ENCODE results near the gene MYH16. TPM values are rescaled to one million over a fixed set of nuclear protein-coding genes. Genes with fewer than 3 reads are reported as not detected.
"Not testable (repeated sequence)": the region's sequence is repeated elsewhere in the genome, so short reads cannot be mapped to it uniquely, and the experiment has no call there.

MYH16 gene
- total RNA-seq, 6 experiments from 2014 or later, result not detected

DNA sequence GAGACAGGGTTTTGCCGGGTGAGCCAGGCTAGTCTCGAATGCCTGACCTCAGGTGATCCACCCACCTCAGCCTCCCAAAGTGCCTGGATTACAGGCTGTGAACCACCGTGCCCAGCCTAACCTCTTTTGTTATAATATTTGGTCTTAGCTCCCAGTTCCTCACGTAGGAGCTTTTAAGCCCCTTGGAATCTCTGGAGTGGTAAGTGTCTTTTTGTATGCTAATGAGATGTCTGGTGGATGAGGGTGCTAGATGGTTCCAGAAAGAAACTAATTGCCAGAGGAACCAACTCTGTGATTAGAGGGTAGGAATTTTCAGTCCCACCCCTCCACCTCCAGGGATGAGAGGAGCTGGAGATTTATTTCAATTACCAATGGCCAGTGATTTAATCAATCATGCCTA, 47.7 kb downstream of the MYH16 start:
- WGBS (ENCODE audit: insufficient coverage, low coverage, low lambda C conversion rate, missing lambda C conversion rate), result 55% methylated on average over 3 of the region's 4 CpGs
- Histone ChIP-seq H3K4me1 (peaks cover 0 to 8% (median 2%) of the 10 kb centered on the region in 4 donors), H3K9me3 (no peaks in the 10 kb centered on the region), H3K36me3 (no peaks in the 10 kb centered on the region), H3K27ac (no peak overlapping the region), H3K4me3 (no peak overlapping the region), H3K27me3 (no peaks in the 10 kb centered on the region)
- no peak for DNase-seq
- intact Hi-C loops (cut with DNase I), result no loop called here
- TF ChIP-seq, protein P1, sequence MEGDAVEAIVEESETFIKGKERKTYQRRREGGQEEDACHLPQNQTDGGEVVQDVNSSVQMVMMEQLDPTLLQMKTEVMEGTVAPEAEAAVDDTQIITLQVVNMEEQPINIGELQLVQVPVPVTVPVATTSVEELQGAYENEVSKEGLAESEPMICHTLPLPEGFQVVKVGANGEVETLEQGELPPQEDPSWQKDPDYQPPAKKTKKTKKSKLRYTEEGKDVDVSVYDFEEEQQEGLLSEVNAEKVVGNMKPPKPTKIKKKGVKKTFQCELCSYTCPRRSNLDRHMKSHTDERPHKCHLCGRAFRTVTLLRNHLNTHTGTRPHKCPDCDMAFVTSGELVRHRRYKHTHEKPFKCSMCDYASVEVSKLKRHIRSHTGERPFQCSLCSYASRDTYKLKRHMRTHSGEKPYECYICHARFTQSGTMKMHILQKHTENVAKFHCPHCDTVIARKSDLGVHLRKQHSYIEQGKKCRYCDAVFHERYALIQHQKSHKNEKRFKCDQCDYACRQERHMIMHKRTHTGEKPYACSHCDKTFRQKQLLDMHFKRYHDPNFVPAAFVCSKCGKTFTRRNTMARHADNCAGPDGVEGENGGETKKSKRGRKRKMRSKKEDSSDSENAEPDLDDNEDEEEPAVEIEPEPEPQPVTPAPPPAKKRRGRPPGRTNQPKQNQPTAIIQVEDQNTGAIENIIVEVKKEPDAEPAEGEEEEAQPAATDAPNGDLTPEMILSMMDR (IDR thresholded peaks at IDR 0.05), result no peak
- TF ChIP-seq POLR2A (IDR thresholded peaks at IDR 0.05), result no peak
- no peak for ATAC-seq

DNA sequence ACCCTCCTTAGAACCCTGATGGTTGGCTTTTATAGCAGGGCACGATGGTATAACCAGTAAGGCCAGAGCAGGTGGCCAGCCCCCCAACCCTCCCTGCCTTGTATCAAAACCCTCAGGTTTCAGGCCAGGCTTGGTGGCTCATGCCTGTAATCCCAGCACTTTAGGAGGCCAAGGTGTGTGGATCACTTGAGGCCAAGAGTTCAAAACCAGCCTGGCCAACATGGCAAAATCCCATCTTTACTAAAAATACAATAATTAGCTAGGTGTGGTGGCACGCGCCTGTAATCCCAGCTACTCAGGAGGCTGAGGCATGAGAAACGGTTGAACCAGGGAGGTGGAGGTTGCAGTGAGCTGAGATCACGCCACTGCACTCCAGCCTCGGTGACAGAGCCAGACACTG, 50.0 kb downstream of the MYH16 start:
- H3K9me3 ChIP-seq; H3K27ac ChIP-seq; intact Hi-C loops (cut with DNase I); H3K36me3 ChIP-seq; H3K4me3 ChIP-seq; DNase-seq; ATAC-seq; H3K27me3 ChIP-seq: not testable (repeated sequence)
- peaks cover 0 to 15% (median 2%) of the 10 kb centered on the region in 4 donors for H3K4me1 ChIP-seq
- WGBS (ENCODE audit: insufficient coverage, low coverage, low lambda C conversion rate, missing lambda C conversion rate), result 94% methylated on average over 6 of the region's 6 CpGs

DNA sequence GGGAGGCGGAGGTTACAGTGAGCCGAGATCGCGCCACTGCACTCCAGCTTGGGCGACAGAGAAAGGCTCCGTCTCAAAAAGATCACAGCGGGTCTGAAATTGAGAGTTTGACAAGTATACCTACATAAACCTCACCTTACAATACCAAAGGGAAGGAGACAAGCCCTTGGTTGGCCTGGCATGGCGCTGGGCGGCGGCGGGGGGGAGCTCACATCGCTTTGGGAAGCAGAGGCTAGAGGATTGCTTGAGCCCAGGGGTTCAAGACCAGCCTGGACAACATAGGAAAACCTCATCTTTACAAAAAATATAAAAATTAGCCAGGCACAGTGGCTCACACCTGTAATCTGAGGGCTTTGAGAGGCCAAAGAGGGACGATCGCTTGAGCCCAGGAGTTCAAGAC, 51.9 kb downstream of the MYH16 start:
- intact Hi-C loops (cut with DNase I), result no loop called here
- Histone ChIP-seq H3K36me3 (no peaks in the 10 kb centered on the region), H3K4me1 (peaks cover 0 to 15% (median 2%) of the 10 kb centered on the region in 4 donors), H3K27me3 (no peaks in the 10 kb centered on the region), H3K27ac (no peak overlapping the region), H3K9me3 (no peaks in the 10 kb centered on the region), H3K4me3 (no peak overlapping the region)
- WGBS (ENCODE audit: insufficient coverage, low coverage, low lambda C conversion rate, missing lambda C conversion rate), result 100% methylated on average over 7 of the region's 14 CpGs
- TF ChIP-seq, protein P1 (IDR thresholded peaks at IDR 0.05), result no peak
- TF ChIP-seq POLR2A (IDR thresholded peaks at IDR 0.05), result no peak
- DNase-seq (no peak), ATAC-seq (no peak)

DNA sequence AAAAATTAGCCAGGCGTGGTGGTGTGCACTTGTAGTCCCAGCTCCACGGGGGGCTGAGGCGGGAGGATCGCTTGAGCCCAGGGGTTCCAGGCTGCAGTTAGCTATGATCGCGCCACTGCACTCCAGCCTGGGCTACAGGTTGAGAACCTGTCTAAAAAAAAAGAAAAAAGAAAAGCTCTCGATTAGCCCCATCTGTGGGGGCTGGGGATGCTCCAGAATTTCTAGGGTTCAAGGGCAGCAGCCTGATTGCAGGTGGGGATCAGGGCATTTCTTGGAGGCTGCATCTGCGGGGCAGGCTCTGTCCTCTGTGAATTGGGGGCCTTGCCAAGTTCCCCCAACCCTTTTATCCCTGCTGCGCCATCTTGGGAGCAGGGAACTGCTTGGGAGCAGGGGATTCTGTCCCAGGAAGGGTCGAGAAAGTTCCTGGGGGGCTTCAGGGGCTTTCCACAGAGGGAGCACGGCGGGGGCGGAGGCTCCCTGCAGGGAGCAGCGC, 52.4 kb downstream of the MYH16 start:
- Histone ChIP-seq H3K4me1 (peaks cover 0 to 15% (median 2%) of the 10 kb centered on the region in 4 donors), H3K4me3 (peak overlapping the region; percentile 68 to 100 (median 96)), H3K27me3 (no peaks in the 10 kb centered on the region), H3K36me3 (no peaks in the 10 kb centered on the region), H3K9me3 (no peaks in the 10 kb centered on the region), H3K27ac (peak overlapping the region in 2 of 3 donors; percentile 32 to 80)
- TF ChIP-seq POLR2A (IDR thresholded peaks at IDR 0.05), result no peak
- TF ChIP-seq, protein P1 (IDR thresholded peaks at IDR 0.05), result no peak
- intact Hi-C loops (cut with DNase I), result no loop called here
- ATAC-seq, result peak in 2 of 4 donors; percentile 1 to 2
- DNase-seq, result no peak
- 52% methylated on average over 8 of the region's 14 CpGs for WGBS (ENCODE audit: insufficient coverage, low coverage, low lambda C conversion rate, missing lambda C conversion rate)

DNA sequence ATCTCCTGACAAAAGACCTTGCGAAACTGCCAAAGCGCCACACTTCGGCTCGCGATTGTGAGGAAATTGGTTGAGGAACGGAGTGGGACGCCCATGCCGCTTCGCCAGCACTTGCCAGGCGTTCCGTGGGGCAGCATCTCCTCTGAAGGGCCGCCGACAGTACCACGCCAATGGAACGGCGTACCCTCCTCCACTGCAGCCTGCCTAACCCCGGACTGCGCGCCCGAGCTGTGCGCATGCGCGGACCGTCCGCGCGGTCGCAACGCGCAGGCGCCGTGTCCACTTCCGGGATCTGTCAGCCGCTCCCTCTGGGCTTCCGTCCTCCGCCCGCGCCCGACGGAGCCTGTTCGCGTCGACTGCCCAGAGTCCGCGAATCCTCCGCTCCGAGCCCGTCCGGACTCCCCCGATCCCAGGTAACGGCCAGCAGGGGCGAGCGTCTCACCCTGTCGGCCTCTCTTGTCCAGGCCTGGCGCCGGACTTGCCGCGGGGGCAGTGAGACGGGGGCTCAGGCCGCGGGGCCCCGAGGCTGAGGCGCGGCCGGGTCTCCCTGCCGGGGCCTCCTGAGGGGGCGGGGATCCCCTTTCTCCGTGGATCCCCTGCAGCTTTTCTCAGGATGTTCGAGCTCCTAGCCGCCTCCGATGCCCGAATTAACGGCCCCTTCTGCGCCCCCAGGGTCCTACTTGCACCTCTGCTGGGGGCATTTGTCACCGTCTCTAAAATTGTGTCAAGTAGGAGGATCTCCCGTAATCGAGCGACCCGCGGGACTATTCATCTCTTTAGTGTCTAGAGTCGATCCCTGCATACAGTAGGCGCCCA, 53.2 kb downstream of the MYH16 start, which contains the start of gene ARPC1A:
TSS of gene ARPC1A (plus strand) at position 307 of the 816 bp plus-strand sequence. CDS start 7,456 bp downstream, outside the sequence.
- Histone ChIP-seq H3K36me3 (no peaks in the 10 kb centered on the region), H3K4me3 (peak within 1 kb of the TSS; percentile 68 to 100 (median 96)), H3K27me3 (no peaks in the 10 kb centered on the region), H3K27ac (peak within 1 kb of the TSS; percentile 59 to 80 (median 74)), H3K4me1 (peaks cover 0 to 16% (median 5%) of the 10 kb centered on the region in 4 donors), H3K9me3 (no peaks in the 10 kb centered on the region)
- 0% methylated on average over 11 of the region's 82 CpGs for WGBS (ENCODE audit: insufficient coverage, low coverage, low lambda C conversion rate, missing lambda C conversion rate)
- intact Hi-C loops (cut with DNase I), result no loop called here
- ATAC-seq (peak; percentile 91 to 96 (median 94)), DNase-seq (peak; percentile 91 to 92 (median 92))
- TF ChIP-seq POLR2A (IDR thresholded peaks at IDR 0.05), result peak; percentile 80
- TF ChIP-seq, protein P1 (IDR thresholded peaks at IDR 0.05), result peak in 1 of 4 donors; percentile 17
